ENCODE results near the gene RMND1.

RMND1 gene

DNA sequence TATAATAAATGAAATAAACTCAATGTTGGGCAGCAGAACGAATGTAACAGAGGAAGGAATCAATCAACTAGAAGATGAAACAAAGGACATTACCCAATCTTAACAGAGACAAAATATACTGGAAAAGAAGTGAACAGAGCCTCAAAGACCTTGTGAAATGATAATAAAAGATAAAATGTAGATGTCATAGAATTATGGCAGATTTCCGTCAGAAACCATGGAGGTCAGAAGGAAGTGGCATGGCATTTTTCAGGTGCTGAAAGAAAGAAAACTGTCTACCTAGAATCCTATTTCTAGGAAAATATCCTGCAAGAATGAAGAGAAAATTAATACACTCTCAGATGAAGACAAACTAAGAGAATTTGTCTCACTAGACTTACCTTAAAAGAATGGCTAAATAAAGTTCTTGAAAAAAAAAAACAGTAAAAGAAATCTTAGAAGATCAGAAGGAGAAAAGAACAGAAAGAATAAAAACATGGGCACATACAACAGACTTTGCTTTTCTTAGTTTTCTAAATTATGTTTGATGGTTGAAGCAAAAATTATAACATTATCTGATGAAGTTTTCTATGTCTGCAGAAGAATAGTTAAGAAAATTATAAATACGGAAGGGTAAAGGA, 37.2 kb downstream of the RMND1 start:
- CTCF ChIA-PET, result no interaction called here
- TF ChIP-seq, protein P1, sequence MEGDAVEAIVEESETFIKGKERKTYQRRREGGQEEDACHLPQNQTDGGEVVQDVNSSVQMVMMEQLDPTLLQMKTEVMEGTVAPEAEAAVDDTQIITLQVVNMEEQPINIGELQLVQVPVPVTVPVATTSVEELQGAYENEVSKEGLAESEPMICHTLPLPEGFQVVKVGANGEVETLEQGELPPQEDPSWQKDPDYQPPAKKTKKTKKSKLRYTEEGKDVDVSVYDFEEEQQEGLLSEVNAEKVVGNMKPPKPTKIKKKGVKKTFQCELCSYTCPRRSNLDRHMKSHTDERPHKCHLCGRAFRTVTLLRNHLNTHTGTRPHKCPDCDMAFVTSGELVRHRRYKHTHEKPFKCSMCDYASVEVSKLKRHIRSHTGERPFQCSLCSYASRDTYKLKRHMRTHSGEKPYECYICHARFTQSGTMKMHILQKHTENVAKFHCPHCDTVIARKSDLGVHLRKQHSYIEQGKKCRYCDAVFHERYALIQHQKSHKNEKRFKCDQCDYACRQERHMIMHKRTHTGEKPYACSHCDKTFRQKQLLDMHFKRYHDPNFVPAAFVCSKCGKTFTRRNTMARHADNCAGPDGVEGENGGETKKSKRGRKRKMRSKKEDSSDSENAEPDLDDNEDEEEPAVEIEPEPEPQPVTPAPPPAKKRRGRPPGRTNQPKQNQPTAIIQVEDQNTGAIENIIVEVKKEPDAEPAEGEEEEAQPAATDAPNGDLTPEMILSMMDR (IDR thresholded peaks at IDR 0.05; ENCODE audit: control extremely low read depth, extremely low read depth, low read depth, missing control alignments), result no peak
- no peak for DNase-seq (ENCODE audit: extremely low spot score)
- POLR2A ChIA-PET, result no interaction called here

DNA sequence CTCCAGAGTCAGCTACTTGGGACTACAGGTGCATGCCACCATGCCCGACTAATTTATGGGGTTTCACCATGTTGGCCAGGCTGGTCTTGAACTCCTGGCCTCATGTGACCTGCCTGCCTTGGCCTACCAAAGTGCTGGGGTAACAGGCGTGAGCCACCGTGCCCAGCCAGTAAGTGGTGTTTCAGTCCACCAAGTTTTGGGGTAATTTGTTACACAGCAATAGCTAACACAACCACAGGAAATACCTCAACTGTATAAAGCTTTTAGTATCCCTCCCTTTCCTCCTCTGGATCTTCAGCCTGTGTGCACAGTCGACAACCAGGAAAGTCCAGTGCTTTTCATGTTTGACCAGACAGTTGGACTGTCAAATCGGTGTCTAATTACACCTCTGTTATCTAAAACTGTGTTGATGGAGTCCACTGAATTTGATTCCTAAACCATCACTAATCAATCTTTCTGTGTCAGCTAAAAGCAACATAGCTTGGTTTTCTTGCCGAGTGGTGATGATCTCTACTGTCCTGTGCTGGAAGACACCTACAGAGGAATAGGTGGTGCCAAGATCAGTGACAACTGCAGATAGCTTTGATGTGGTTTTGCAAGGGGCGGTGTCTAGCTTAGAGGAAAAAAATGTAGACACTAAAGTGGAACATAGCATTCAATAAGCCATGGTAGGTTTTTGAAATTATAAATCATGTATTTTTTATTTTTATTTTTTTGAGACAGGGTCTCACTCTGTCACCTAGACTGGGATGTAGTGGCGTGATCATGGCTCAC, 38.4 kb downstream of the RMND1 start:
- TF ChIP-seq, protein P1 (IDR thresholded peaks at IDR 0.05; ENCODE audit: control extremely low read depth, extremely low read depth, low read depth, missing control alignments), result no peak
- POLR2A ChIA-PET, result no interaction called here
- CTCF ChIA-PET, result interaction anchor here (1.0 to 1.4 kb wide), 4 partner anchors 11 to 24 kb away, joined by 3 to 5 read pairs (median 3); no protein-coding TSS in a partner anchor
- no peak for DNase-seq (ENCODE audit: extremely low spot score)

DNA sequence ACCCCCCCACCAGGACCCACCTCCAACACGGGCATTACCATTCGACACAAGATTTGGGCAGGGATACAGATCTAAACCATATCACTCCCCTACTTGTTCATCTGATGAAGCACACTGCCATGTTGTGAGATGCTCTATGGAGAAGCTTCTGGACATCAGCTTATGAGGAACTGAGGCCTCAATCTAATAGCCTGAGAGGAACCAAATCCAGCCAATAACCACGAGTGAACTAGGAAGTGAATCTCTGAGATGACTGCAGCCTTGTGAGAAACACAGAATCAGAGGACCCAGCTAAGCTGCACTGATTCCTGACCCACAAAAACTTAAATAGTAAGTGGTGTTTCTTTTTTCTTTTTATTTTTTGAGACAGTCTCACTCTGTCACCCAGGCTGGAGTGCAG, 39.0 kb downstream of the RMND1 start:
- TF ChIP-seq, protein P1 (IDR thresholded peaks at IDR 0.05; ENCODE audit: control extremely low read depth, extremely low read depth, low read depth, missing control alignments), result no peak
- ChIA-PET CTCF (interaction anchor here (1.1 to 1.4 kb wide), 3 partner anchors 11 to 23 kb away, joined by 3 to 5 read pairs (median 3); no protein-coding TSS in a partner anchor), POLR2A (no interaction called here)

DNA sequence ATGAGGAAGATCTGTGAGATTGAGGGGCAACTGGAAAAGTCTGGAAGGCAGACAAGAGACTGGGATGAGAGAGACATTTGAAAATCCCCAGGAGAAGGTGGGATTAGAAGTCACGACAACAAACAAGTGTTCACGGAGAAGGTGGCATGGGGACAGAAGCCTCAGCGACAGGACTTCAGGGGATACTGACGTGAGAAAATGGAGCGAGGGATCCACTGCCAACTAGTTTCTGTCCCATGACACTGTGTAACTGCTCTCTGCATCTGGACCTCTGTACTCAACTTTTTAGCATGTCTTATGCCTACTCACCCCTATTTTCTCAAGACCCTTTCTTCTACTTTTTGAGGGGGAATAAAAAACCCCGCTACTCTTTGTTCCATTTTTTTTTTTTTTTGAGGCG, 42.2 kb downstream of the RMND1 start:
- TF ChIP-seq, protein P1 (IDR thresholded peaks at IDR 0.05; ENCODE audit: control extremely low read depth, extremely low read depth, low read depth, missing control alignments), result no peak
- CTCF ChIA-PET, result no interaction called here
- no peak for DNase-seq (ENCODE audit: extremely low spot score)
- POLR2A ChIA-PET, result no interaction called here

More for the DNA sequence above, 39.0 kb downstream of the RMND1 start:
- no peak for DNase-seq (ENCODE audit: extremely low spot score)

DNA sequence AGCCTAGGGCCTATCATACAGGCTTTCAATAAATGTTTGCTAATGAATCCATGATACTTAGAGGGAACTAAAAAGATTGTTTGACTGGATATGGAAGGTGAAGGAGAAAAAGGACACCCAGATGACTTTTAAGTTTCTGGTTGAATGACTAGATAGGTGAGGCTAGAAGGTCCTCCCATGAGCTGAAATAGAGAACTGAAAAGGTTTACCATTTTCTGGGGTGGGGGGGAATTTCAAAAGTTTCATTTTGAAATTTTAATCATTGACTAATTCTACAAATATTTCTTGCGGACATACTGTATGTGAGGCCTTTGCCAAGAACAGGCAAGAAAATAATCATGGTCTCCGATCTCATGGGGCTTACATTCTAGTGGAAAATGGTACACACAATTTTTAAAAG, 42.7 kb downstream of the RMND1 start:
- TF ChIP-seq, protein P1 (IDR thresholded peaks at IDR 0.05; ENCODE audit: control extremely low read depth, extremely low read depth, low read depth, missing control alignments), result no peak
- ChIA-PET POLR2A (no interaction called here), CTCF (no interaction called here)
- peak; percentile 49 for DNase-seq (ENCODE audit: extremely low spot score)

DNA sequence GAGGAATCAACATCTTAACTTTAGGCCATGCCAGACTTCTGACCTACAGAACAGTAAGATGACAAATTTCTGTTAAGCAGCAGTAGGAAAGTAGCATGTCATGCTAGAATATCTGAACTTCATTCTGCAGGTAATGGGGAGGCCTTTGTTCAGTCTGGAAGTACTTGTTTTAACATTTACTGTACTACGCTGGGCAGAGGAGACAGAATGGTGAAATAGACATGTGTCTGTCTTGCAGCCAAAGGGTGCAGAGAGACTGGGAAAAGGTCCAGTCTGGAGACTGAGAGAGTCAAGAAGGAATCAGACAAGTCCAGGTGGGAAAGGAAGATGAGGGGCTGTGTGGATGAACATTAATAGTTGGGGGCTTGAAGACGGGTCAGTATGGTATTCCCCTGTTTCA, 43.1 kb downstream of the RMND1 start:
- DNase-seq (ENCODE audit: extremely low spot score), result no peak
- CTCF ChIA-PET, result interaction anchor here (0.6 kb wide), 1 partner anchor 29 kb away, joined by 3 read pairs; no protein-coding TSS in a partner anchor
- TF ChIP-seq, protein P1 (IDR thresholded peaks at IDR 0.05; ENCODE audit: control extremely low read depth, extremely low read depth, low read depth, missing control alignments), result no peak
- POLR2A ChIA-PET, result no interaction called here
